Epithelial cell of proximal tubule (primary cell): ENCODE data around the gene PRR11. TPM values are rescaled to one million over a fixed set of nuclear protein-coding genes. Genes with fewer than 3 reads are reported as not detected.

ENCODE experiments used
- DNase-seq: peaks from one replicate; pipeline ENCODE4 v3.0.0-alpha.2; 2011; ENCODE audit warnings: low read depth
- H3K4me3 ChIP-seq: 2 replicates; pipeline ENCODE4 v1.5.1; 2011; ENCODE audit warnings: low read depth, mild to moderate bottlenecking, low read length
- total RNA-seq: library from RNA; depleted of rRNA; stranded (reverse); fragments of >200 nt; gene quantifications from 2 replicates; pipeline ENCODE4 v1.2.3, GENCODE V29; 2015
- TF ChIP-seq, protein P1 (sequence below): conservative IDR thresholded peaks from 2 replicates; pipeline ENCODE4 v1.5.1; 2012; ENCODE audit warnings: low read depth, mild to moderate bottlenecking, low read length

The PRR11 gene
- total RNA-seq, 1 donor from 2014 or later = 54.4 TPM

DNA sequence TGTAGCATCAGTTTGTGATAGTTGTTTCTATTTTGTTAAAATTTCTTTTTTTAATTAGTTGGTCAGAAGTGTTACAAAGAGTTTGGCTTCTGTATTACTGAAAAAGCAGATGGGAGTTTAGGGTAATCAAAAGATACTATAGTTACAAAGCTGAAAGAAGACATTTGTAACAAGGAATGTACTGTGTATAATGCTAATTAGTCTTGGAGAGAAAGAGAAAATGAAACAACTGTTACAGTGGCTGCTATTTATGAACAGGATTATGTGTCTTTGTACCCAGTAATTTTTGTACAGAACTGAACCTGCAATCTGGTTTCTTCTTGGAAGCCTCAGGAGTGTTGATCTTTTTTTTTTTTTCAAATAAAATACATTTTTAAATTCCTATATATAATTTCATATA is 79.1 kb downstream of the PRR11 start:
- no peak for DNase-seq
- TF ChIP-seq, protein P1, sequence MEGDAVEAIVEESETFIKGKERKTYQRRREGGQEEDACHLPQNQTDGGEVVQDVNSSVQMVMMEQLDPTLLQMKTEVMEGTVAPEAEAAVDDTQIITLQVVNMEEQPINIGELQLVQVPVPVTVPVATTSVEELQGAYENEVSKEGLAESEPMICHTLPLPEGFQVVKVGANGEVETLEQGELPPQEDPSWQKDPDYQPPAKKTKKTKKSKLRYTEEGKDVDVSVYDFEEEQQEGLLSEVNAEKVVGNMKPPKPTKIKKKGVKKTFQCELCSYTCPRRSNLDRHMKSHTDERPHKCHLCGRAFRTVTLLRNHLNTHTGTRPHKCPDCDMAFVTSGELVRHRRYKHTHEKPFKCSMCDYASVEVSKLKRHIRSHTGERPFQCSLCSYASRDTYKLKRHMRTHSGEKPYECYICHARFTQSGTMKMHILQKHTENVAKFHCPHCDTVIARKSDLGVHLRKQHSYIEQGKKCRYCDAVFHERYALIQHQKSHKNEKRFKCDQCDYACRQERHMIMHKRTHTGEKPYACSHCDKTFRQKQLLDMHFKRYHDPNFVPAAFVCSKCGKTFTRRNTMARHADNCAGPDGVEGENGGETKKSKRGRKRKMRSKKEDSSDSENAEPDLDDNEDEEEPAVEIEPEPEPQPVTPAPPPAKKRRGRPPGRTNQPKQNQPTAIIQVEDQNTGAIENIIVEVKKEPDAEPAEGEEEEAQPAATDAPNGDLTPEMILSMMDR = no peak
- H3K4me3 ChIP-seq = no peak overlapping the region

DNA sequence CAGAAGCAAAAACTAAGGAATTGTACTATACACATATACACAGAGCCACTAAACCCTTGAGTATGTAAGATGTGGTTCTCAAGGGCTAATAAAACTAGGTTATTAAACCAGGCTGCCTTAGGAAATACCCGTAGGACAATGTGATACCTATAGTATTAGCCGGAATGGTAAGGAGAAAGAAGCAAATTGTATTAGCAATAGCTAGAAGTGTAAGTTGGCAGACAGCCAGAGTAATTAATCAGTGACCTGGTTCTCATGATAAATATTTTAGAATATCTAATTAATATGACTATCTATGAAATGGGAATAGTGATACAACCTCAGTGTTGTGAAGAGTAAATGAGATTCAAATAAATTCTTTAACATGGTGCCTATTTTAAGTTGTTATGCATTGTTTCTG is 83.4 kb downstream of the PRR11 start:
- no peak for DNase-seq
- no peak overlapping the region for H3K4me3 ChIP-seq
- TF ChIP-seq, protein P1 = no peak

DNA sequence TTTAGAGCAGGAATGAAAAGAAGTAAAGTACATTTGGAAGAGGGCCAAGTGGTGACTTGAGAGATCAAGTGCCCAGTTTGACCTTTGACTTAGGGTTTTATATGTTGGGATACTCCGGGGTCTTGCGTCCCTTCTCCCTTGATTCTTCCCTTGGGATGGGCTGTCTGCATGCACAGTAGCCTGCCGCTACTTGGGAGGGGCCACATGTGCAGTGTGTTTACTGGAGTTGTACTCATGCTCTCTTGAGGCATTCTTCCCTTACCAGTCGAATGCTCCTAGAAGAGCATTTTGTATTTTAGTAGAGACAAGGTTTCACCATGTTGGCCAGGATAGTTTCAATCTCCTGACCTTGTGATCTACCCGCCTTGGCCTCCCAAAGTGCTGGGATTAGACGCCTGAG is 88.5 kb downstream of the PRR11 start:
- no peak for DNase-seq
- H3K4me3 ChIP-seq = no peak overlapping the region
- TF ChIP-seq, protein P1 = no peak

Other genes with a start within 250 kb of the PRR11 start
- 22.9 and 25.3 TPM in 2 replicates for gene TRIM37, start 48.9 kb upstream of the PRR11 start, total RNA-seq
- 93.5 and 113 TPM in 2 replicates for gene SKA2, start 560 bp upstream of the PRR11 start, total RNA-seq
- gene SMG8, start 54.3 kb downstream of the PRR11 start, total RNA-seq = 10.9 and 21.8 TPM in 2 replicates
- 0.92 and 2.9 TPM in 2 replicates for gene GDPD1, start 64.8 kb downstream of the PRR11 start, total RNA-seq
- 2.5 and 6.4 TPM in 2 replicates for gene YPEL2, start 175.9 kb downstream of the PRR11 start, total RNA-seq